ENCODE measurements around the gene SRA1. TPM values are rescaled to one million over a fixed set of nuclear protein-coding genes. Genes with fewer than 3 reads are reported as not detected.

The SRA1 gene
- total and polyA plus RNA-seq, 2 of the 4 experiments (the other 2 are of a cell fraction): 52.9 to 54.8 TPM

- H2AFZ ChIP-seq (replicated peaks; ENCODE audit: low read length, poor library complexity): no peak overlapping the region
- H2BK20ac ChIP-seq (ENCODE audit: low read depth, low read length): no peak overlapping the region
- H3K4ac ChIP-seq (ENCODE audit: low read depth, low read length): no peak overlapping the region
- no peak overlapping the region for H4K91ac ChIP-seq (ENCODE audit: insufficient read depth, low read depth, low read length)
- H4K8ac ChIP-seq (ENCODE audit: low read depth in 2 of 2, low read length in 2 of 2): no peak overlapping the region
- intact Hi-C loops (cut with micrococcal nuclease) (no loop called here), dilution Hi-C loops (cut with HindIII; ENCODE audit: low sequenced_read_pairs, unreplicated experiment) (no loop called here), in situ Hi-C loops (cut with MboI; ENCODE audit: low sequenced_read_pairs) (loop anchor here (5.0 kb wide), 1 partner anchor 87 kb away; the partner anchor contains the start of genes IK and NDUFA2)
- H3K79me1 ChIP-seq (ENCODE audit: low read depth in 1 of 2, low read length in 2 of 2): peaks cover 29 to 44% of the 10 kb centered on the region in 2 experiments
- H3K9me3 ChIP-seq (ENCODE audit: control insufficient read depth, insufficient read depth, low read length): no peaks in the 10 kb centered on the region
- ChIA-PET POLR2A (ENCODE audit: unreplicated experiment) (no interaction called here), CTCF (no interaction called here)
- no peak overlapping the region for H2BK5ac ChIP-seq (ENCODE audit: low read depth, low read length, poor library complexity, severe bottlenecking)
- H2AK9ac ChIP-seq (replicated peaks; ENCODE audit: low read depth, low read length, poor library complexity): peak overlapping the region; percentile 13
- H2AK5ac ChIP-seq (ENCODE audit: low read depth, low read length): no peak overlapping the region
- H2BK15ac ChIP-seq (ENCODE audit: low read depth, low read length): no peak overlapping the region
- H3K18ac ChIP-seq (ENCODE audit: low read depth, low read length): no peak overlapping the region
- H3K4me2 ChIP-seq (ENCODE audit: low read depth, low read length): no peak overlapping the region
- no peak overlapping the region for H3K56ac ChIP-seq (ENCODE audit: extremely low read depth, insufficient read depth, low read length)
- no peak overlapping the region for H2BK120ac ChIP-seq (ENCODE audit: low read depth, low read length)
- H3K36me3 ChIP-seq (ENCODE audit: control insufficient read depth, insufficient read depth, low read length): peaks cover 18% of the 10 kb centered on the region; the same call in 1 of the 2 replicates
- no peak overlapping the region for H3K23ac ChIP-seq (ENCODE audit: low read depth, low read length)
- no TSS peak for BruUV-seq (replicated peaks)
- no peak for DNase-seq
- no peak overlapping the region for H4K5ac ChIP-seq (ENCODE audit: low read depth, low read length)
- no peak overlapping the region for H3K9ac ChIP-seq (ENCODE audit: low read depth, low read length)
- no peaks in the 10 kb centered on the region for H4K20me1 ChIP-seq (ENCODE audit: insufficient read depth, low read length)
- TF ChIP-seq CHD1 (IDR thresholded peaks at IDR 0.05; ENCODE audit: low read depth, low read length): no peak
- TF ChIP-seq BHLHE40 (IDR thresholded peaks at IDR 0.05; ENCODE audit: low read depth, low read length): no peak
- TF ChIP-seq CTCF (conservative IDR thresholded peaks at IDR 0.05; ENCODE audit: low read depth, low read length): no peak
- TF ChIP-seq RAD21 (IDR thresholded peaks at IDR 0.05; ENCODE audit: low read length): no peak
- no peak for TF ChIP-seq ELK1 (IDR thresholded peaks at IDR 0.05; ENCODE audit: borderline replicate concordance, low read depth, low read length)
- no peak for TF ChIP-seq RFX5 (IDR thresholded peaks at IDR 0.05; ENCODE audit: low read depth, low read length)
- TF ChIP-seq RCOR1 (IDR thresholded peaks at IDR 0.05; ENCODE audit: insufficient replicate concordance, low read length): no peak
- no peak for TF ChIP-seq CEBPB (IDR thresholded peaks at IDR 0.05; ENCODE audit: low read depth, low read length)
- H3K4me3 ChIP-seq (ENCODE audit: insufficient read depth, low read depth, low read length): no peak overlapping the region
- no peak overlapping the region for H3K27ac ChIP-seq (ENCODE audit: insufficient read depth, low read length)
- H3K14ac ChIP-seq (replicated peaks; ENCODE audit: low read depth, low read length): no peak overlapping the region
- 98% methylated on average over 6 of the region's 10 CpGs; no CpG with 5 or more reads in 1 of the 2 experiments for WGBS, 2 experiments (ENCODE audit: extremely low coverage in 2 of 2, insufficient read length in 1 of 2)
- peaks cover 14% of the 10 kb centered on the region for H3K9me1 ChIP-seq (ENCODE audit: insufficient read depth, low read length)
- H3K27me3 ChIP-seq (ENCODE audit: control insufficient read depth, insufficient read depth, low read length): no peaks in the 10 kb centered on the region
- peaks cover 15% of the 10 kb centered on the region for H3K4me1 ChIP-seq (ENCODE audit: control insufficient read depth, insufficient read depth, low read length)
- ATAC-seq (ENCODE audit: low read depth): no peak
Measured at GRCh38 chr5:140560227-140560626, 3.0 kb upstream of the SRA1 start.

Measured in IMR-90 (cell line).